HG03280 (cell line): Measurements from ENCODE around the gene GLRA3.
"Not testable (repeated sequence)": the region's sequence is repeated elsewhere in the genome, so short reads cannot be mapped to it uniquely, and the experiment has no call there.

ENCODE experiments used
- ATAC-seq: cut with Tn5 transposase; IDR thresholded peaks from one replicate; pipeline ENCODE4 v1.9.1; 2021; ENCODE audit warnings: mild to moderate bottlenecking, moderate library complexity; ENCODE audit not compliant: unreplicated experiment

GLRA3 gene

GRCh38 chr4:174813292-174813691 lies 15.8 kb downstream of the GLRA3 start:
- ATAC-seq, result no peak

GRCh38 chr4:174810834-174811233 lies 18.2 kb downstream of the GLRA3 start:
- ATAC-seq, result no peak

GRCh38 chr4:174808836-174809235 lies 20.2 kb downstream of the GLRA3 start:
- no peak for ATAC-seq

- ATAC-seq, result no peak
Observed at GRCh38 chr4:174808119-174808518, 20.9 kb downstream of the GLRA3 start.

GRCh38 chr4:174805746-174806145 lies 23.3 kb downstream of the GLRA3 start:
- no peak for ATAC-seq

GRCh38 chr4:174794543-174795094 lies 34.4 kb downstream of the GLRA3 start:
- ATAC-seq, result no peak

GRCh38 chr4:174789657-174790056 lies 39.4 kb downstream of the GLRA3 start:
- ATAC-seq, result no peak

GRCh38 chr4:174778274-174778986 lies 50.6 kb downstream of the GLRA3 start:
- ATAC-seq, result not testable (repeated sequence)

- no peak for ATAC-seq
Observed at GRCh38 chr4:174775366-174775765, 53.7 kb downstream of the GLRA3 start.

GRCh38 chr4:174764105-174764729 lies 64.8 kb downstream of the GLRA3 start:
- ATAC-seq, result peak; percentile 78

GRCh38 chr4:174763454-174764104 lies 65.5 kb downstream of the GLRA3 start:
- no peak for ATAC-seq

GRCh38 chr4:174761451-174761850 lies 67.6 kb downstream of the GLRA3 start:
- no peak for ATAC-seq

- ATAC-seq, result no peak
Observed at GRCh38 chr4:174757736-174758135, 71.3 kb downstream of the GLRA3 start.

GRCh38 chr4:174753021-174753420 lies 76.0 kb downstream of the GLRA3 start:
- ATAC-seq, result no peak

GRCh38 chr4:174752026-174752425 lies 77.0 kb downstream of the GLRA3 start:
- no peak for ATAC-seq

- ATAC-seq, result no peak
Observed at GRCh38 chr4:174749091-174749490, 80.0 kb downstream of the GLRA3 start.

- ATAC-seq, result no peak
Observed at GRCh38 chr4:174746710-174747109, 82.3 kb downstream of the GLRA3 start.

- ATAC-seq, result no peak
Observed at GRCh38 chr4:174742561-174742960, 86.5 kb downstream of the GLRA3 start.

- ATAC-seq, result no peak
Observed at GRCh38 chr4:174739576-174739975, 89.5 kb downstream of the GLRA3 start.

- no peak for ATAC-seq
Observed at GRCh38 chr4:174734181-174734580, 94.9 kb downstream of the GLRA3 start.

- ATAC-seq, result no peak
Observed at GRCh38 chr4:174717828-174718227, 111.2 kb downstream of the GLRA3 start.
